Mesenchymal stem cell (in vitro differentiated cells and primary cell): ENCODE results near the gene MBIP.

Experiments
- DNase-seq: peaks from one replicate; pipeline ENCODE4 v3.0.0-alpha.2; 2013
- H2AFZ ChIP-seq: one replicate; pipeline ENCODE4 v1.6.1; 2013; ENCODE audit warnings: low read depth, mild to moderate bottlenecking, control low read depth, inconsistent platforms, low read length, moderate library complexity
- H2AK5ac ChIP-seq: 2 replicates; pipeline ENCODE4 v1.6.1; 2013; ENCODE audit warnings: low read length, moderate library complexity, mild to moderate bottlenecking, inconsistent platforms; ENCODE audit not compliant: severe bottlenecking
- H2BK120ac ChIP-seq: one replicate; pipeline ENCODE4 v1.6.1; 2013; ENCODE audit warnings: low read depth, mild to moderate bottlenecking, inconsistent platforms, low read length, moderate library complexity
- H2BK12ac ChIP-seq, 2 experiments: one replicate each; pipeline ENCODE4 v1.6.1; 2013; ENCODE audit warnings: inconsistent platforms in 2 of 2, low read length in 2 of 2, mild to moderate bottlenecking in 2 of 2, moderate library complexity in 2 of 2, control low read depth in 1 of 2
- H2BK15ac ChIP-seq: one replicate; pipeline ENCODE4 v1.6.1; 2013; ENCODE audit warnings: mild to moderate bottlenecking, low read depth, inconsistent platforms; ENCODE audit not compliant: poor library complexity, severe bottlenecking
- H2BK5ac ChIP-seq: 2 replicates; pipeline ENCODE4 v1.6.1; 2013; ENCODE audit warnings: low read depth, mild to moderate bottlenecking, low read length, control low read depth, inconsistent platforms; ENCODE audit not compliant: poor library complexity, severe bottlenecking
- H3K14ac ChIP-seq, 2 experiments: one replicate each; pipeline ENCODE4 v1.6.1; 2013; ENCODE audit warnings: inconsistent platforms in 2 of 2, low read length in 2 of 2, control low read depth in 1 of 2, mild to moderate bottlenecking in 1 of 2, moderate library complexity in 1 of 2
- H3K18ac ChIP-seq, 2 experiments: one replicate each; pipeline ENCODE4 v1.6.1; 2013; ENCODE audit warnings: inconsistent platforms in 2 of 2, low read length in 2 of 2, control low read depth in 1 of 2, low read depth in 1 of 2, mild to moderate bottlenecking in 1 of 2
- H3K23ac ChIP-seq, 2 experiments: one replicate each; pipeline ENCODE4 v1.6.1; 2013; ENCODE audit warnings: inconsistent platforms in 2 of 2, low read length in 2 of 2, mild to moderate bottlenecking in 2 of 2, moderate library complexity in 2 of 2, control low read depth in 1 of 2
- H3K27ac ChIP-seq: 2 replicates; pipeline ENCODE4 v1.5.1; 2013; ENCODE audit warnings: mild to moderate bottlenecking, moderate library complexity, low read length, control low read depth, inconsistent platforms; ENCODE audit not compliant: poor library complexity, severe bottlenecking
- H3K27me3 ChIP-seq, 2 experiments: 2 replicates each; pipeline versions ENCODE4 v1.6.1 to v1.7.0; 2013; ENCODE audit warnings: low read length in 2 of 2, mild to moderate bottlenecking in 2 of 2, moderate library complexity in 2 of 2, control low read depth in 1 of 2, inconsistent platforms in 1 of 2; ENCODE audit not compliant: control insufficient read depth in 1 of 2, insufficient read depth in 1 of 2
- H3K36me3 ChIP-seq, 2 experiments: 2 replicates each; pipeline versions ENCODE4 v1.6.1 to v1.7.0; 2013; ENCODE audit warnings: low read length in 2 of 2, control low read depth in 1 of 2, inconsistent platforms in 1 of 2, low read depth in 1 of 2, mild to moderate bottlenecking in 1 of 2; ENCODE audit not compliant: insufficient read depth in 2 of 2, control insufficient read depth in 1 of 2
- H3K4ac ChIP-seq, 2 experiments: one replicate each; pipeline ENCODE4 v1.6.1; 2013; ENCODE audit warnings: inconsistent platforms in 2 of 2, low read length in 2 of 2, mild to moderate bottlenecking in 2 of 2, moderate library complexity in 2 of 2, control low read depth in 1 of 2, low read depth in 1 of 2
- H3K4me1 ChIP-seq: 2 replicates; pipeline ENCODE4 v1.6.1; 2013; ENCODE audit warnings: low read depth, low read length, control low read depth; ENCODE audit not compliant: control insufficient read depth, insufficient read depth
- H3K4me2 ChIP-seq: 2 replicates; pipeline ENCODE4 v1.6.1; 2013; ENCODE audit warnings: low read length, mild to moderate bottlenecking, inconsistent platforms; ENCODE audit not compliant: poor library complexity, severe bottlenecking
- H3K4me3 ChIP-seq, 2 experiments: 2 replicates each; pipeline versions ENCODE4 v1.5.1 to v1.7.0; 2013; ENCODE audit warnings: low read length in 2 of 2, mild to moderate bottlenecking in 2 of 2, control low read depth in 1 of 2, low read depth in 1 of 2; ENCODE audit not compliant: insufficient read depth in 1 of 2
- H3K79me1 ChIP-seq: replicated peaks from 2 replicates; pipeline ENCODE4 v1.6.1; 2013; ENCODE audit warnings: mild to moderate bottlenecking, control low read depth, low read length, inconsistent platforms; ENCODE audit not compliant: poor library complexity, severe bottlenecking
- H3K9ac ChIP-seq: 2 replicates; pipeline ENCODE4 v1.7.0; 2013; ENCODE audit warnings: mild to moderate bottlenecking, low read length, moderate library complexity
- H3K9me3 ChIP-seq: 2 replicates; pipeline ENCODE4 v1.7.0; 2013; ENCODE audit warnings: mild to moderate bottlenecking, low read length; ENCODE audit not compliant: control insufficient read depth
- H4K8ac ChIP-seq: one replicate; pipeline ENCODE4 v1.6.1; 2013; ENCODE audit warnings: inconsistent platforms, mild to moderate bottlenecking, low read length, moderate library complexity
- H4K91ac ChIP-seq: one replicate; pipeline ENCODE4 v1.6.1; 2013; ENCODE audit warnings: mild to moderate bottlenecking, low read length, inconsistent platforms
- WGBS: methylation state at CpG from one replicate; pipeline ENCODE4 v1.1.7; 2013; ENCODE audit warnings: mixed read lengths; 5-methylcytosine and 5-hydroxymethylcytosine counted together

The MBIP gene

GRCh38 chr14:36289954-36290353 is 30.5 kb downstream of the MBIP start:
- Histone ChIP-seq H2BK5ac (no peak overlapping the region), H3K79me1 (no peaks in the 10 kb centered on the region)

GRCh38 chr14:36288496-36288895 is 31.9 kb downstream of the MBIP start:
- Histone ChIP-seq H2BK15ac (no peak overlapping the region), H3K4me1 (no peaks in the 10 kb centered on the region), H3K79me1 (no peaks in the 10 kb centered on the region), H2BK5ac (no peak overlapping the region), H2BK120ac (no peak overlapping the region), H3K4ac (no peak overlapping the region), H3K4me2 (no peak overlapping the region), H3K23ac (no peak overlapping the region), H4K8ac (no peak overlapping the region), H3K18ac (no peak overlapping the region), H2BK12ac (no peak overlapping the region), H3K14ac (no peak overlapping the region), H3K27me3 (no peaks in the 10 kb centered on the region), H3K36me3 (no peaks in the 10 kb centered on the region), H3K4me3 (no peak overlapping the region), H3K27ac (no peak overlapping the region), H2AK5ac (no peak overlapping the region), H3K9me3 (no peaks in the 10 kb centered on the region), H3K9ac (no peak overlapping the region), H2AFZ (no peak overlapping the region), H4K91ac (no peak overlapping the region)
- DNase-seq = no peak
- WGBS = 83% methylated on average over 1 of the region's 3 CpGs

More at GRCh38 chr14:36289954-36290353, 30.5 kb downstream of the MBIP start:
- Histone ChIP-seq H2BK15ac (no peak overlapping the region), H3K14ac (no peak overlapping the region), H3K9ac (no peak overlapping the region), H2AK5ac (no peak overlapping the region), H3K4me1 (no peaks in the 10 kb centered on the region), H3K9me3 (no peaks in the 10 kb centered on the region), H3K27me3 (no peaks in the 10 kb centered on the region), H4K91ac (no peak overlapping the region), H3K4me3 (no peak overlapping the region), H3K27ac (no peak overlapping the region), H2BK120ac (no peak overlapping the region), H3K4ac (no peak overlapping the region), H3K18ac (no peak overlapping the region), H3K23ac (no peak overlapping the region), H4K8ac (no peak overlapping the region), H3K36me3 (no peaks in the 10 kb centered on the region), H2BK12ac (no peak overlapping the region), H3K4me2 (no peak overlapping the region), H2AFZ (no peak overlapping the region)
- no peak for DNase-seq
- WGBS = 100% methylated on average over 1 of the region's 1 CpG

DNA sequence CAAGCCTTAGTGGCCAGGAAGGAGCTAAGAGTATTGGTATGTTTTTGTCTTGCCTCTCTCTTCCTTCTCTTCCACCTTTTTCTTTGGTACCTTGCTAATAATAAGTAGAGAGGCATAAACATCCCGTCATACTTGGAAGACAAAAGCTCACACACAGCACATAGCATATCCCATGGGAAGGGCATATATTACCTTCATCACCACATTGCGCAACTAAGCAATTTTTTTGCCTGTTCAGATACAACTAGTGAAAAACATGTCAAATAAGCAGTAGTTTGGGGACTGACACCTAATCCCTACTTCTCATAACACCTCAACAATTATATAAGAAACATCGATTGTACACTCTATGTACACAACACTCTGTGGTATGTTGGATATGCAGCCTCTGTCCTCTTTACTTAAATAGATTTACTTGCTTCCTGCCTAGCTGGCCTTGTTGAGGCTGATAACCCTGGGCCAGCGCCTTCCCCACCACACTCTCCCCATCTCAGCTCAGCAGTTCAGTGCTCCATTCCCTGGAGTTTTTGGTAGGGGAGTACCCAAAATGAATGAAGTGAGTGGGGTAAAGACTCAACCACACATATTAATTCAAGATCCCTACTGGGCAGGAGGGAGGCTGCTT is 35.4 kb downstream of the MBIP start:
- Histone ChIP-seq H3K9ac (no peak overlapping the region), H2BK5ac (no peak overlapping the region), H3K4me3 (no peak overlapping the region), H3K18ac (no peak overlapping the region), H4K91ac (no peak overlapping the region), H2AFZ (no peak overlapping the region), H3K9me3 (no peaks in the 10 kb centered on the region), H3K27me3 (no peaks in the 10 kb centered on the region), H2BK120ac (no peak overlapping the region), H3K79me1 (no peaks in the 10 kb centered on the region), H4K8ac (no peak overlapping the region), H3K23ac (no peak overlapping the region), H3K4me1 (no peaks in the 10 kb centered on the region), H3K27ac (no peak overlapping the region), H3K14ac (no peak overlapping the region), H2BK12ac (no peak overlapping the region), H2AK5ac (no peak overlapping the region), H3K4me2 (no peak overlapping the region), H3K36me3 (no peaks in the 10 kb centered on the region), H3K4ac (no peak overlapping the region), H2BK15ac (no peak overlapping the region)
- WGBS = 96% methylated on average over 3 of the region's 4 CpGs
- no peak for DNase-seq

- Histone ChIP-seq H2BK5ac (no peak overlapping the region), H3K27ac (no peak overlapping the region), H3K9ac (no peak overlapping the region), H3K4me2 (no peak overlapping the region), H2BK12ac (no peak overlapping the region), H4K91ac (no peak overlapping the region), H3K27me3 (peaks cover 0 to 10% of the 10 kb centered on the region in 2 experiments), H3K23ac (no peak overlapping the region), H2AK5ac (no peak overlapping the region), H3K4me1 (no peaks in the 10 kb centered on the region), H3K36me3 (no peaks in the 10 kb centered on the region), H3K4me3 (no peak overlapping the region), H3K4ac (no peak overlapping the region), H3K9me3 (no peaks in the 10 kb centered on the region), H2AFZ (no peak overlapping the region), H3K79me1 (no peaks in the 10 kb centered on the region), H3K18ac (no peak overlapping the region), H2BK120ac (no peak overlapping the region), H2BK15ac (no peak overlapping the region), H3K14ac (no peak overlapping the region), H4K8ac (no peak overlapping the region)
- no peak for DNase-seq
- 83% methylated on average over 1 of the region's 2 CpGs for WGBS
These were observed 39.1 kb downstream of the MBIP start for GRCh38 chr14:36281309-36281708.
